Measurements from ENCODE around the gene DCAF15. TPM values are rescaled to one million over a fixed set of nuclear protein-coding genes. Genes with fewer than 3 reads are reported as not detected.

Gene DCAF15
- total RNA-seq, 1 donor from 2014 or later: 57.8 TPM

DNA sequence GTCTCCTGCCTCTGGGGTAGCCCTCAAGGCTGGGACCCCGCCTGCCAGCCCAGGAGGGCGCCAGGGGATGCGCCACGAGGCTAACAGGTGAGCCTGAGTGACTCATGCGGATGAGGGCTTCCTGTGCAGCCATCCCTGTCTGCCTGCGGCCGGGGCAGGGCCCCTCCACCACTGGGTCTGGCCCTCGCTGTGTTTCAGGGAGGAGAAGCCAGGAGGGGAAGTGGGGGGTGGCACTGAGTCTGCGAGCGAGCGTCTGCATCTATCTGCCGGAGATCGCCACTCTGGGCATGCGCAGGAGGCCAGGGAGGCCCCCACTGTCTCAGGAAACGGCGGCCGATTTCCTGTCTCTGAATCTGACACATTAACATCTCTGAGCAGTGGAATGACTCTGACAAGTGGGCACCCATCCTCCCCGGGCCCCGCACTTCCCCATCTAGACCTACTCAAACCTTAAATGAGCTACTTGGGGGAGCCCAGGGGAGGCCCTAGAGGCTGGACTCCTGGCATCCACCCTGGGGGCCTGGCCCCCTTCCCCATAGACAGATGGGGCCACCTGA is 34.1 kb downstream of the DCAF15 start:
- Mint-ChIP-seq H3K4me1 (ENCODE audit: low read depth) (peaks cover 48% of the 10 kb centered on the region), H3K27ac (peak overlapping the region; percentile 88), H3K4me3 (peak overlapping the region; percentile 56), H3K27me3 (ENCODE audit: insufficient read depth) (no peaks in the 10 kb centered on the region), H3K36me3 (ENCODE audit: low read depth) (peaks cover 9% of the 10 kb centered on the region), H3K9me3 (no peaks in the 10 kb centered on the region)
- DNase-seq (ENCODE audit: low spot score): peak; percentile 96
- intact Hi-C loops (cut with micrococcal nuclease): loop anchor here (1.0 to 2.0 kb wide), 7 partner anchors 20 to 106 kb away; partner anchors contain the start of genes BRME1, CC2D1A, DCAF15 and MISP3

- H3K27ac Mint-ChIP-seq: peak overlapping the region; percentile 88
- peak overlapping the region; percentile 56 for H3K4me3 Mint-ChIP-seq
- DNase-seq (ENCODE audit: low spot score): no peak
- no peaks in the 10 kb centered on the region for H3K9me3 Mint-ChIP-seq
- intact Hi-C loops (cut with micrococcal nuclease): loop anchor here (2.0 kb wide), 2 partner anchors 86 to 94 kb away; partner anchors contain the start of gene MISP3
- H3K27me3 Mint-ChIP-seq (ENCODE audit: insufficient read depth): no peaks in the 10 kb centered on the region
- H3K4me1 Mint-ChIP-seq (ENCODE audit: low read depth): peaks cover 40% of the 10 kb centered on the region
- peaks cover 15% of the 10 kb centered on the region for H3K36me3 Mint-ChIP-seq (ENCODE audit: low read depth)
These were observed 35.0 kb downstream of the DCAF15 start for GRCh38 chr19:13987101-13987890.

GRCh38 chr19:13989487-13989886 is 37.2 kb downstream of the DCAF15 start:
- Mint-ChIP-seq H3K4me1 (ENCODE audit: low read depth) (peaks cover 39% of the 10 kb centered on the region), H3K9me3 (no peaks in the 10 kb centered on the region), H3K27ac (peak overlapping the region; percentile 27), H3K36me3 (ENCODE audit: low read depth) (peaks cover 14% of the 10 kb centered on the region), H3K4me3 (no peak overlapping the region), H3K27me3 (ENCODE audit: insufficient read depth) (no peaks in the 10 kb centered on the region)
- no peak for DNase-seq (ENCODE audit: low spot score)
- intact Hi-C loops (cut with micrococcal nuclease): no loop called here

GRCh38 chr19:13990085-13990484 is 37.8 kb downstream of the DCAF15 start:
- DNase-seq (ENCODE audit: low spot score): no peak
- intact Hi-C loops (cut with micrococcal nuclease): no loop called here

GRCh38 chr19:13992025-13992424 is 39.7 kb downstream of the DCAF15 start:
- Mint-ChIP-seq H3K4me1 (ENCODE audit: low read depth) (peaks cover 20% of the 10 kb centered on the region), H3K36me3 (ENCODE audit: low read depth) (peaks cover 14% of the 10 kb centered on the region), H3K27ac (no peak overlapping the region), H3K9me3 (no peaks in the 10 kb centered on the region), H3K4me3 (no peak overlapping the region), H3K27me3 (ENCODE audit: insufficient read depth) (no peaks in the 10 kb centered on the region)
- intact Hi-C loops (cut with micrococcal nuclease): no loop called here
- DNase-seq (ENCODE audit: low spot score): no peak

More at GRCh38 chr19:13990085-13990484, 37.8 kb downstream of the DCAF15 start:
- H3K36me3 Mint-ChIP-seq (ENCODE audit: low read depth): peaks cover 14% of the 10 kb centered on the region
- no peak overlapping the region for H3K27ac Mint-ChIP-seq
- H3K9me3 Mint-ChIP-seq: no peaks in the 10 kb centered on the region
- peaks cover 38% of the 10 kb centered on the region for H3K4me1 Mint-ChIP-seq (ENCODE audit: low read depth)
- H3K4me3 Mint-ChIP-seq: no peak overlapping the region
- no peaks in the 10 kb centered on the region for H3K27me3 Mint-ChIP-seq (ENCODE audit: insufficient read depth)

GRCh38 chr19:13993590-13994300 is 41.4 kb downstream of the DCAF15 start:
- DNase-seq (ENCODE audit: low spot score): no peak
- H3K4me3 Mint-ChIP-seq: no peak overlapping the region
- peaks cover 10% of the 10 kb centered on the region for H3K4me1 Mint-ChIP-seq (ENCODE audit: low read depth)
- no peak overlapping the region for H3K27ac Mint-ChIP-seq
- peaks cover 23% of the 10 kb centered on the region for H3K36me3 Mint-ChIP-seq (ENCODE audit: low read depth)
- peaks cover 2% of the 10 kb centered on the region for H3K9me3 Mint-ChIP-seq
- no peaks in the 10 kb centered on the region for H3K27me3 Mint-ChIP-seq (ENCODE audit: insufficient read depth)
- intact Hi-C loops (cut with micrococcal nuclease): no loop called here

DNA sequence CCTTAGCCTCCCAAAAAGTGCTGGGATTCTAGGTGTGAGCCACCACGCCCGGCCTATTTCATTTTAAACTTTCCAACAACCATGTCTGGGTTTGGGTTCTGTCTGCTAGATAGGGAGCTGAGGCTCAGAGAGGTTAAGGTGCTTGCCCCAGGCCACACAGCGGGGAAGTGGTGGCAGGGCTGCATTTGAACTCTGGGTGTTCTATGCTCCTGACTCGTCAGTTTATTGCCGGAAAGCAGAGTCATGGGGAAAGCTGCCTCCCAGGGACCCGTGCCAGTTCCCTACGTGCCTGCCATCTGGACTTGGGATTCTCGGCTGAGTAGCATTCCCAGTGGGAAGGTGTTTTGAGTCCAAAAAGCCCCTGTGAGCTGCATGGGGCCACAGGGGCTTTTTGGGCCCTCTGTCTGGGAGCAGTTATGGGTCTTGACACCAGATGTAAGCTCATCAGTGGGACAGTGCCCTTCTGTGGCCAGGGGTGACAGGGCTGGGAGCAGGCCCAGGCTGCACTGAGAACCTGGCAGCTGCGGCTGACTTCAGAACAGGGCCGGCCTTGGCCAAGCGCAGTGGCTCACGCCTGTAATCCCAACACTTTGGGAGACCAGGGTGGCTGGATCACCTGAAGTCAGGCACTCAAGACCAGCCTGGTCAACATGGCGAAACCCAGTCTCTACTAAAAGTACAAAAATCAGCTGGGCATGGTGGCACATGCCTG is 42.9 kb downstream of the DCAF15 start:
- no peak overlapping the region for H3K27ac Mint-ChIP-seq

GRCh38 chr19:13995878-13996765 is 43.8 kb downstream of the DCAF15 start:
- Mint-ChIP-seq H3K27ac (no peak overlapping the region), H3K4me3 (no peak overlapping the region), H3K4me1 (ENCODE audit: low read depth) (peaks cover 7% of the 10 kb centered on the region), H3K9me3 (peaks cover 5% of the 10 kb centered on the region), H3K36me3 (ENCODE audit: low read depth) (peaks cover 19% of the 10 kb centered on the region), H3K27me3 (ENCODE audit: insufficient read depth) (no peaks in the 10 kb centered on the region)
- intact Hi-C loops (cut with micrococcal nuclease): no loop called here
- DNase-seq (ENCODE audit: low spot score): no peak

More for the DNA sequence above, 42.9 kb downstream of the DCAF15 start:
- Mint-ChIP-seq H3K27me3 (ENCODE audit: insufficient read depth) (no peaks in the 10 kb centered on the region), H3K4me1 (ENCODE audit: low read depth) (no peaks in the 10 kb centered on the region), H3K9me3 (peaks cover 5% of the 10 kb centered on the region), H3K4me3 (no peak overlapping the region), H3K36me3 (ENCODE audit: low read depth) (peaks cover 23% of the 10 kb centered on the region)
- no peak for DNase-seq (ENCODE audit: low spot score)
- intact Hi-C loops (cut with micrococcal nuclease): no loop called here

GRCh38 chr19:13996928-13997630 is 44.8 kb downstream of the DCAF15 start:
- Mint-ChIP-seq H3K36me3 (ENCODE audit: low read depth) (peaks cover 13% of the 10 kb centered on the region), H3K27me3 (ENCODE audit: insufficient read depth) (no peaks in the 10 kb centered on the region), H3K9me3 (peaks cover 5% of the 10 kb centered on the region), H3K4me1 (ENCODE audit: low read depth) (peaks cover 11% of the 10 kb centered on the region), H3K4me3 (no peak overlapping the region), H3K27ac (no peak overlapping the region)
- DNase-seq (ENCODE audit: low spot score): no peak
- intact Hi-C loops (cut with micrococcal nuclease): no loop called here

DNA sequence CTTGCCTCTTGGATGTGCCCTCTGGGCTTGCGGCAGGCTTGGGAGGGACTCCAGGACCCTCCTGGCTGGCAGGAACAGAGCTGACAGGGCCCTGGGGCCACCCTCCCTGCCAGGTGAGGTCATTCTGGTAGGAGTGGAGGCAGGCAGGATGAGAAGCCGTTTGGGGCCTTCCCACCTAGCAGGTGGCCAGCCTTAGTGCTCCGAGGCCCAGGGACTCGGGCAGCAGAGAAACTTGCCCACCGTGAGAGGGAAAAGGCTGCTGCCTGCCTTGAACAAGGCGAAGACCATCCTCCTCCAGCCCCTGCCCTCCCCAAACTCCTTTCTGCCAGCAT is 45.3 kb downstream of the DCAF15 start:
- no peak for DNase-seq (ENCODE audit: low spot score)
- Mint-ChIP-seq H3K27me3 (ENCODE audit: insufficient read depth) (no peaks in the 10 kb centered on the region), H3K4me1 (ENCODE audit: low read depth) (peaks cover 16% of the 10 kb centered on the region), H3K36me3 (ENCODE audit: low read depth) (peaks cover 11% of the 10 kb centered on the region), H3K4me3 (no peak overlapping the region), H3K9me3 (peaks cover 5% of the 10 kb centered on the region), H3K27ac (no peak overlapping the region)
- intact Hi-C loops (cut with micrococcal nuclease): no loop called here

- Mint-ChIP-seq H3K27me3 (ENCODE audit: insufficient read depth) (no peaks in the 10 kb centered on the region), H3K4me3 (no peak overlapping the region), H3K9me3 (peaks cover 5% of the 10 kb centered on the region)
These were observed 46.1 kb downstream of the DCAF15 start for GRCh38 chr19:13998426-13998825.

More at GRCh38 chr19:13998426-13998825, 46.1 kb downstream of the DCAF15 start:
- DNase-seq (ENCODE audit: low spot score): no peak
- H3K4me1 Mint-ChIP-seq (ENCODE audit: low read depth): peaks cover 25% of the 10 kb centered on the region
- intact Hi-C loops (cut with micrococcal nuclease): no loop called here
- H3K36me3 Mint-ChIP-seq (ENCODE audit: low read depth): peaks cover 9% of the 10 kb centered on the region
- H3K27ac Mint-ChIP-seq: no peak overlapping the region

Measured in activated T-helper 1 cell treated with anti-CD3 and anti-CD28 coated beads, Interleukin-12 subunit alpha, Interleukin-12 subunit beta, Interleukin-2, Interleukin-4 antibody, amounts not matched to agents 30 ng/mL and 10 ng/mL and 1 ng/mL, durations not matched to agents 14 hours and 24 hours and 36 hours (primary cell).